Measurements from ENCODE around the gene PLCG2. TPM values are rescaled to one million over a fixed set of nuclear protein-coding genes. Genes with fewer than 3 reads are reported as not detected.

PLCG2 gene
- total RNA-seq, 1 experiment from 2014 or later = 14.4 TPM

GRCh38 chr16:81842564-81843242, 63.6 kb downstream of the PLCG2 start:
- Histone ChIP-seq H3K4me3 (ENCODE audit: low read depth, low read length) (no peak overlapping the region), H3K27me3 (replicated peaks; ENCODE audit: control insufficient read depth, insufficient read depth, low read length) (no peaks in the 10 kb centered on the region), H3K36me3 (ENCODE audit: control insufficient read depth, insufficient read depth, low read length) (no peaks in the 10 kb centered on the region), H3K4me1 (no peaks in the 10 kb centered on the region), H3K9me3 (no peaks in the 10 kb centered on the region)
- BruUV-seq (replicated peaks) = no TSS peak
- H3K36me3 Mint-ChIP-seq (ENCODE audit: insufficient read depth, unreplicated experiment) = peaks cover 6% of the 10 kb centered on the region
- H3K27ac Mint-ChIP-seq (ENCODE audit: unreplicated experiment) = peak overlapping the region; percentile 11
- no peak overlapping the region for H3K4me3 Mint-ChIP-seq (ENCODE audit: unreplicated experiment)
- intact Hi-C loops (cut with micrococcal nuclease; ENCODE audit: unreplicated experiment) = no loop called here
- DNase-seq = no peak
- no peaks in the 10 kb centered on the region for H3K27me3 Mint-ChIP-seq (ENCODE audit: insufficient read depth, unreplicated experiment)
- ChIA-PET CTCF (interaction anchor here (0.5 to 0.8 kb wide), 2 partner anchors 94 to 329 kb away, joined by 3 to 12 read pairs; no protein-coding TSS in a partner anchor), POLR2A (no interaction called here)
- no peak for TF ChIP-seq CTCF (IDR thresholded peaks at IDR 0.05; ENCODE audit: insufficient read depth in 1 of 2, low read depth in 1 of 2, low read length in 1 of 2, severe bottlenecking in 1 of 2, unreplicated experiment in 1 of 2)
- peaks cover 7% of the 10 kb centered on the region for H3K4me1 Mint-ChIP-seq (ENCODE audit: low read depth, unreplicated experiment)
- H3K9me3 Mint-ChIP-seq (ENCODE audit: unreplicated experiment) = peaks cover 10% of the 10 kb centered on the region

GRCh38 chr16:81843243-81843582, 64.1 kb downstream of the PLCG2 start:
- Mint-ChIP-seq H3K9me3 (ENCODE audit: unreplicated experiment) (peaks cover 10% of the 10 kb centered on the region), H3K4me1 (ENCODE audit: low read depth, unreplicated experiment) (peaks cover 7% of the 10 kb centered on the region), H3K27ac (ENCODE audit: unreplicated experiment) (peak overlapping the region; percentile 11), H3K4me3 (ENCODE audit: unreplicated experiment) (no peak overlapping the region), H3K27me3 (ENCODE audit: insufficient read depth, unreplicated experiment) (no peaks in the 10 kb centered on the region), H3K36me3 (ENCODE audit: insufficient read depth, unreplicated experiment) (peaks cover 6% of the 10 kb centered on the region)
- H3K4me1 ChIP-seq = no peaks in the 10 kb centered on the region
- ChIA-PET POLR2A (no interaction called here), CTCF (interaction anchor here (0.5 kb wide), 1 partner anchor 330 kb away, joined by 12 read pairs; no protein-coding TSS in a partner anchor)
- intact Hi-C loops (cut with micrococcal nuclease; ENCODE audit: unreplicated experiment) = no loop called here
- TF ChIP-seq CTCF (IDR thresholded peaks at IDR 0.05; ENCODE audit: insufficient read depth in 1 of 2, low read depth in 1 of 2, low read length in 1 of 2, severe bottlenecking in 1 of 2, unreplicated experiment in 1 of 2) = no peak
- H3K27me3 ChIP-seq (replicated peaks; ENCODE audit: control insufficient read depth, insufficient read depth, low read length) = no peaks in the 10 kb centered on the region
- BruUV-seq (replicated peaks) = no TSS peak
- no peak overlapping the region for H3K4me3 ChIP-seq (ENCODE audit: low read depth, low read length)
- no peaks in the 10 kb centered on the region for H3K9me3 ChIP-seq
- H3K36me3 ChIP-seq (ENCODE audit: control insufficient read depth, insufficient read depth, low read length) = no peaks in the 10 kb centered on the region
- DNase-seq = no peak

- no peak for DNase-seq
- H3K9me3 Mint-ChIP-seq (ENCODE audit: unreplicated experiment) = peaks cover 10% of the 10 kb centered on the region
- H3K9me3 ChIP-seq = no peaks in the 10 kb centered on the region
- H3K36me3 Mint-ChIP-seq (ENCODE audit: insufficient read depth, unreplicated experiment) = peaks cover 6% of the 10 kb centered on the region
- H3K4me3 Mint-ChIP-seq (ENCODE audit: unreplicated experiment) = no peak overlapping the region
- H3K4me1 Mint-ChIP-seq (ENCODE audit: low read depth, unreplicated experiment) = peaks cover 7% of the 10 kb centered on the region
- ChIA-PET POLR2A (no interaction called here), CTCF (no interaction called here)
- H3K4me3 ChIP-seq (ENCODE audit: low read depth, low read length) = no peak overlapping the region
- no peaks in the 10 kb centered on the region for H3K27me3 ChIP-seq (replicated peaks; ENCODE audit: control insufficient read depth, insufficient read depth, low read length)
- no peaks in the 10 kb centered on the region for H3K27me3 Mint-ChIP-seq (ENCODE audit: insufficient read depth, unreplicated experiment)
- no TSS peak for BruUV-seq (replicated peaks)
- H3K4me1 ChIP-seq = no peaks in the 10 kb centered on the region
- no peaks in the 10 kb centered on the region for H3K36me3 ChIP-seq (ENCODE audit: control insufficient read depth, insufficient read depth, low read length)
- TF ChIP-seq CTCF (IDR thresholded peaks at IDR 0.05; ENCODE audit: insufficient read depth in 1 of 2, low read depth in 1 of 2, low read length in 1 of 2, severe bottlenecking in 1 of 2, unreplicated experiment in 1 of 2) = no peak
- H3K27ac Mint-ChIP-seq (ENCODE audit: unreplicated experiment) = no peak overlapping the region
- intact Hi-C loops (cut with micrococcal nuclease; ENCODE audit: unreplicated experiment) = no loop called here
Measured at GRCh38 chr16:81843683-81844082, 64.6 kb downstream of the PLCG2 start.

Measured in Caco-2 (cell line).